C4-2B (cell line): ENCODE data around the gene TMC3.

ENCODE experiments used
- H3K27ac ChIP-seq: fragments of 450-650 bp; 2 replicates; pipeline ENCODE4 v1.5.1; 2017
- CTCF ChIP-seq: fragments of 450-650 bp; conservative IDR thresholded peaks from 2 replicates; pipeline ENCODE4 v1.5.1; 2017; ENCODE audit warnings: mild to moderate bottlenecking
- ZFX ChIP-seq: fragments of 450-650 bp; IDR thresholded peaks from 2 replicates; pipeline ENCODE4 v1.6.1; 2017

The TMC3 gene

GRCh38 chr15:81303244-81304225, 70.5 kb downstream of the TMC3 start:
- H3K27ac ChIP-seq, result peak overlapping the region; percentile 54
- TF ChIP-seq ZFX, result no peak
- TF ChIP-seq CTCF, result no peak

- no peak overlapping the region; the same call in 1 of the 2 replicates for H3K27ac ChIP-seq
- TF ChIP-seq ZFX (no peak), CTCF (no peak)
Observed at GRCh38 chr15:81302701-81303109, 71.3 kb downstream of the TMC3 start.

- peak overlapping the region; percentile 33 for H3K27ac ChIP-seq
Observed at GRCh38 chr15:81301815-81302399, 72.1 kb downstream of the TMC3 start.

GRCh38 chr15:81301385-81301784, 72.6 kb downstream of the TMC3 start:
- H3K27ac ChIP-seq, result peak overlapping the region; percentile 33; the same call in 1 of the 2 replicates
- no peak for TF ChIP-seq CTCF
- no peak for TF ChIP-seq ZFX

More at GRCh38 chr15:81301815-81302399, 72.1 kb downstream of the TMC3 start:
- TF ChIP-seq ZFX, result no peak
- no peak for TF ChIP-seq CTCF

- H3K27ac ChIP-seq, result no peak overlapping the region
- TF ChIP-seq CTCF, result no peak
Observed at GRCh38 chr15:81299630-81300273, 74.3 kb downstream of the TMC3 start.

- TF ChIP-seq ZFX, result no peak
- TF ChIP-seq CTCF, result no peak
- H3K27ac ChIP-seq, result no peak overlapping the region
Observed at GRCh38 chr15:81299156-81299555, 74.9 kb downstream of the TMC3 start.
